ENCODE measurements around the gene NCAM2. TPM values are rescaled to one million over a fixed set of nuclear protein-coding genes. Genes with fewer than 3 reads are reported as not detected.

Gene NCAM2
- total and polyA plus RNA-seq, 2 of the 8 experiments (the other 6 are each of a cell fraction or from before 2014, with no cell fraction given): 0.14 to 1.1 TPM

- TF ChIP-seq USF2 (IDR thresholded peaks at IDR 0.05; ENCODE audit: low read length): no peak
These were observed 99.3 kb downstream of the NCAM2 start (continued) for GRCh38 chr21:21097466-21097865.
